Head of caudate nucleus (tissue), 42 donors: ENCODE measurements around the gene RENBP.

ENCODE experiments used
- DNase-seq, 42 donors: peaks; one replicate each; pipeline versions ENCODE4 v3.0.0 to v3.0.0-alpha.2; 2020 to 2021; ENCODE audit warnings: mixed read lengths in 7 of 42
- intact Hi-C: fragments of 100-400 bp; cut with DNase I; formaldehyde crosslinking; loops from one replicate; pipeline ENCODE4 v1.15.0; 2022

Gene RENBP

GRCh38 chrX:153907456-153907855 is 37.0 kb downstream of the RENBP start:
- intact Hi-C loops: no loop called here
- no peak for DNase-seq

DNA sequence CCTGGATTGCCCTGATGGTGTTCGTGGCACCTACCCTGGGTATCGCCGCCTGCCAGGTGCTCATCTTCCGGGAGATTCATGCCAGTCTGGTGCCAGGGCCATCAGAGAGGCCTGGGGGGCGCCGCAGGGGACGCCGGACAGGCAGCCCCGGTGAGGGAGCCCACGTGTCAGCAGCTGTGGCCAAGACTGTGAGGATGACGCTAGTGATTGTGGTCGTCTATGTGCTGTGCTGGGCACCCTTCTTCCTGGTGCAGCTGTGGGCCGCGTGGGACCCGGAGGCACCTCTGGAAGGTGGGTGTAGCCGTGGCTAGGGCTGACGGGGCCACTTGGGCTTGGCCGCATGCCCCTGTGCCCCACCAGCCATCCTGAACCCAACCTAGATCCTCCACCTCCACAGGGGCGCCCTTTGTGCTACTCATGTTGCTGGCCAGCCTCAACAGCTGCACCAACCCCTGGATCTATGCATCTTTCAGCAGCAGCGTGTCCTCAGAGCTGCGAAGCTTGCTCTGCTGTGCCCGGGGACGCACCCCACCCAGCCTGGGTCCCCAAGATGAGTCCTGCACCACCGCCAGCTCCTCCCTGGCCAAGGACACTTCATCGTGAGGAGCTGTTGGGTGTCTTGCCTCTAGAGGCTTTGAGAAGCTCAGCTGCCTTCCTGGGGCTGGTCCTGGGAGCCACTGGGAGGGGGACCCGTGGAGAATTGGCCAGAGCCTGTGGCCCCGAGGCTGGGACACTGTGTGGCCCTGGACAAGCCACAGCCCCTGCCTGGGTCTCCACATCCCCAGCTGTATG is 38.1 kb downstream of the RENBP start:
- intact Hi-C loops: no loop called here
- no peak for DNase-seq

DNA sequence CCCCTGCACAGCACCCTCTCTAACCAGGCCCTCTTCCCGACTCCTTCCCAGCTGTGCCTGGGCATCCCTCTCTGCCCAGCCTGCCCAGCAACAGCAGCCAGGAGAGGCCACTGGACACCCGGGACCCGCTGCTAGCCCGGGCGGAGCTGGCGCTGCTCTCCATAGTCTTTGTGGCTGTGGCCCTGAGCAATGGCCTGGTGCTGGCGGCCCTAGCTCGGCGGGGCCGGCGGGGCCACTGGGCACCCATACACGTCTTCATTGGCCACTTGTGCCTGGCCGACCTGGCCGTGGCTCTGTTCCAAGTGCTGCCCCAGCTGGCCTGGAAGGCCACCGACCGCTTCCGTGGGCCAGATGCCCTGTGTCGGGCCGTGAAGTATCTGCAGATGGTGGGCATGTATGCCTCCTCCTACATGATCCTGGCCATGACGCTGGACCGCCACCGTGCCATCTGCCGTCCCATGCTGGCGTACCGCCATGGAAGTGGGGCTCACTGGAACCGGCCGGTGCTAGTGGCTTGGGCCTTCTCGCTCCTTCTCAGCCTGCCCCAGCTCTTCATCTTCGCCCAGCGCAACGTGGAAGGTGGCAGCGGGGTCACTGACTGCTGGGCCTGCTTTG is 38.9 kb downstream of the RENBP start:
- no peak for DNase-seq
- intact Hi-C loops: no loop called here

GRCh38 chrX:153903991-153904957 is 40.2 kb downstream of the RENBP start, which contains the start of gene AVPR2:
AVPR2 (plus strand) TSS chrX:153904673; CDS start chrX:153905146, 473 bp downstream.
- intact Hi-C loops: no loop called here
- no peak for DNase-seq

GRCh38 chrX:153903238-153903980 is 41.0 kb downstream of the RENBP start:
- intact Hi-C loops: no loop called here
- no peak for DNase-seq

DNA sequence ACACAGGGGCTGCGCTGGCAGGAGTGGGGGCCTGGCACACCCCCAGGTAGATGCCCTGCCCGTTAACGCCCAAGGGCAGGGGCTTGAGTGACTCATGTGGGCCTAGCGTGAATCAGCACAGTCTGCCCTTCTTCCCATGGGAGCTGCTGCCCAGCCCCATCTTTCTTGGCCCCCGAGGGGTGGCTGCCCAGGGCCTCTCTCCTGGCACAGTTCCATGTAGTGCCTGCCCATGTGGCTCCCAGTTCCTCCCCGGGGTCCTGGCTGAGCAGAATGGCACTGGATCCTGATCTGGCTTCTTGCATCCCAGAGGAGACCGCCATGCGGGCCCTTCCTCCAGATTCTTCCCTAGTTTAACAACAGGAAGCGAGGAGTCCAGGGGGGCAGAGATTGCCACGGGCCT is 42.1 kb downstream of the RENBP start:
- intact Hi-C loops: no loop called here
- DNase-seq: no peak

GRCh38 chrX:153901753-153902140 is 42.7 kb downstream of the RENBP start:
- intact Hi-C loops: no loop called here
- DNase-seq: no peak

DNA sequence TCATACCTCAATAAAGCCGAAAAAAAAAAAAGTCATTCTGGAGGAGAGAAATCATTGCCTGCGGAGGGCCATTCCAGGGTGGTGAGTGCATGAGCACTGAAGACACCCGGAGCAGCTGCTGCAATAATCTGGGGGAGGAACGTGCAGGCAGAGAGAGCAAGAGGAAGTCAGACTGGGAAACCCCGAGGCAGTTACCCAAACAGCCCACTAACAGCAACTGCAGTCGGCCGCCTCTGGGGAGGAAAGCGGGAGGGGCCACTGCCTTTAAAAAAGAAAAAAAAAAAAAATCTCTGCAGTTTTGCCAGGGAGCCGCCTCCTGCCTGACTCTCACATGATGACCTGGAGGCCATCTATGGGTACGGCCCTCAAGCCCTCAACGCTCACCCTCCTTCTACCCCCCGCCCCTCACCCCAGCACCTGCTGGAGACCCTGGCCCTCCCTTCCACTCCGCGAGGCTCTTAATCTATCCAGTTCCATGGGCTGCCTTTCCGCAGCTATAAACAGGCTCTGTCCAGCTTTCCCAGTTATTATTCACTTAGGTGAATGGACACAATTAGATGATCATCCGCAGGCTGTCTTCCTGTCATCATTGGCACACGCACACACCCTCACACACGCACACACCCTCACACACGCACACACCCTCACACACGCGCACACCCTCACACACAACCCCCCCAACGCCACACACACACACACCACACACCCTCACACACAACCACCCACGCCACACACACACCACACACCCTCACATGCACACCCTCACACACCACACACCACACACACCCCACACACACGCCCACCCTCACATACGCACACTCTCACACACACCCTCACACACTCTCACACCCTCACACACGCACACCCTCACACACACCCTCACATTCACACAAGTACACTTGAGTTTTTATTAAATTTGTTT is 43.4 kb downstream of the RENBP start:
- peak in 9 of 42 donors; percentile 23 to 57 (median 32) for DNase-seq
- intact Hi-C loops: no loop called here

- intact Hi-C loops: no loop called here
- no peak for DNase-seq
Measured at GRCh38 chrX:153897899-153898298, 46.5 kb downstream of the RENBP start.

GRCh38 chrX:153889123-153889522 is 55.3 kb downstream of the RENBP start:
- intact Hi-C loops: no loop called here
- DNase-seq: no peak

- intact Hi-C loops: no loop called here
- DNase-seq: no peak
Measured at GRCh38 chrX:153888344-153888743, 56.1 kb downstream of the RENBP start.

- DNase-seq: no peak
- intact Hi-C loops: no loop called here
Measured at GRCh38 chrX:153887385-153887784, 57.1 kb downstream of the RENBP start.

GRCh38 chrX:153886915-153887314 is 57.5 kb downstream of the RENBP start:
- intact Hi-C loops: no loop called here
- DNase-seq: no peak

DNA sequence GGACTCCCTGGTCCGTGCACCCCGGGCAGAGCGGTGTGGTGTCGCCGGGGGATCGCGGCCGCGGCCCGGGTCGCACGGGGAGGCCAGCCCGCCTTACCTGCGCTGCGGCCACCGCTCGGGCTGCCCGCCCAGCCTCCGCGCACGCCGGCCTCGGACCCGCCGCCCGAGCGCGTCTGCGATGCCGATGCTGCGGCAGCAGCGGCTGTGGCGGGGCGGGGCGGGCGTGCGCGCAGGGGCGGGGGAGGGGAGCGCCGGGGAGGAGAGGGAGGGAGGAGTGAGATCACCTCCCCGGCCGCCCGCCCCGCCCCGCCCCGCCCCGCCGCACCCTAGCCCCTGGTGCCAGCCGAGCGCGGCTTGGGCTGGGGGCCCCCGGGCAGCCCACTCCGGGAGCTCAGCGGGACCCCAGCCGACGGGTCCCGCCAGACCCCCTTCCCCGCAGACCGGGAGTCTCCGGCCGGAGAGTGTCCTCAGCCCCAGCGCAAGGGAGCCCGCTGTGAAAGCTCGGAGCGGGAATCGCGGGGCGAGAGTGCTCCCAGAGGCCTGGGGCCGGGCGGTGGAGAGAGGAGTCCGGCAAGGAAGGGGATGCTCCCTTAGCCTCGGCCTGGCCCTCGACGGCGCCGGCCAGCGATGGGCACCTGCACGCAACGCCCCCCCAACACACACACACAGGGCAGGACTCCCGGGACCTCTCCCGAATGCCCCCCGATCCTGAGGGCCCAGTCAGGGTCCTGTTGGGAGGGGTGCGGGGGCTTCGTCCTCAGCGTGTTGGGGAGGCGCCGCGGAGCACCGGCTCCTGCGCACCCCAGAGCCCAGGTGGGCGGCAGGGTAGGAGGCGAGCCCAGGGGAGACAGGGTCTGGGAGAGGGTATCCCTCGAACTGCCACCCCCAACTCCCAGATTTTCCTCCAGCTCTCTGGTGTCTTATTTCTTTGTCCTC is 58.2 kb downstream of the RENBP start, which contains the start of gene L1CAM:
L1CAM (minus strand) TSS at position 206 of the 936 bp plus-strand sequence. CDS start 10,337 bp downstream, outside the sequence.
- intact Hi-C loops: no loop called here
- DNase-seq: peak in 4 of 42 donors; percentile 8 to 45 (median 35)
